Upper lobe of left lung (tissue), 6 donors: ENCODE data around the gene SLC17A2. TPM values are rescaled to one million over a fixed set of nuclear protein-coding genes. Genes with fewer than 3 reads are reported as not detected.

ENCODE experiments used
- ATAC-seq, 2 donors: fragments of 200-7000 bp; cut with Tn5 transposase; one replicate each; pipeline ENCODE4 v1.9.1; 2022; ENCODE audit warnings: mild to moderate bottlenecking in 2 of 2, moderate library complexity in 2 of 2; ENCODE audit not compliant: low FRiP score in 2 of 2
- DNase-seq, 2 donors: peaks; one replicate each; pipeline ENCODE4 v3.0.0-alpha.2; 2019 to 2020
- H3K27ac ChIP-seq, 4 donors: fragments of 200-600 bp; sonication (generic); one replicate each; pipeline ENCODE4 v1.5.1; 2016 to 2019
- H3K27me3 ChIP-seq, 4 donors: fragments of 200-600 bp; sonication (generic); one replicate each; pipeline ENCODE4 v1.5.1; 2017 to 2019
- H3K36me3 ChIP-seq, 4 donors: fragments of 200-600 bp; sonication (generic); one replicate each; pipeline ENCODE4 v1.5.1; 2016 to 2019
- H3K4me1 ChIP-seq, 4 donors: fragments of 200-600 bp; sonication (generic); one replicate each; pipeline ENCODE4 v1.5.1; 2018 to 2019
- H3K4me3 ChIP-seq, 4 donors: fragments of 200-600 bp; sonication (generic); one replicate each; pipeline ENCODE4 v1.5.1; 2017 to 2019; ENCODE audit warnings: mild to moderate bottlenecking in 2 of 4, moderate library complexity in 1 of 4
- H3K9me3 ChIP-seq, 4 donors: fragments of 200-600 bp; sonication (generic); one replicate each; pipeline ENCODE4 v1.5.1; 2018 to 2019
- EP300 ChIP-seq, 4 donors: sonication (generic); formaldehyde crosslinking; IDR thresholded peaks; one replicate each; pipeline ENCODE4 v1.5.1; 2017; ENCODE audit warnings: antibody characterized with exemption in 4 of 4, control low read depth in 2 of 4
- POLR2A ChIP-seq, 4 donors: fragments of 450-650 bp; IDR thresholded peaks; one replicate each; pipeline ENCODE4 v1.5.1; 2016 to 2017; ENCODE audit warnings: antibody characterized with exemption in 4 of 4, mild to moderate bottlenecking in 2 of 4
- POLR2AphosphoS5 ChIP-seq, 2 donors: sonication (generic); formaldehyde crosslinking; IDR thresholded peaks; one replicate each; pipeline ENCODE4 v1.5.1; 2017; ENCODE audit warnings: antibody characterized with exemption in 2 of 2
- WGBS, 2 donors: methylation state at CpG; one replicate each; pipeline ENCODE4 v1.1.5; 2017 to 2018; 5-methylcytosine and 5-hydroxymethylcytosine counted together
- total RNA-seq, 6 donors: library from RNA; depleted of rRNA in 4 of 6; stranded (reverse); fragments of >200 nt in 4 of 6; gene quantifications; one replicate each; pipeline versions ENCODE4 v1.1.0 to v1.2.1, GENCODE V29; 2016 to 2021
- TF ChIP-seq, protein P1 (sequence below), 6 experiments: fragments of 450-650 bp in 4 of 6; fragments of 200-600 bp in 2 of 6; sonication (generic) in 2 of 6; IDR thresholded peaks; one replicate each; pipeline ENCODE4 v1.5.1; 2016 to 2019; ENCODE audit warnings: antibody characterized with exemption in 6 of 6
- donor health status: DM: no; HTN: no; CAD: no; lungs with moderate emphysema.
- donor health status: DM: no; HTN: yes; CAD: no; lungs with severe emphysema.

Gene SLC17A2
- total RNA-seq, 6 donors from 2014 or later = not detected

DNA sequence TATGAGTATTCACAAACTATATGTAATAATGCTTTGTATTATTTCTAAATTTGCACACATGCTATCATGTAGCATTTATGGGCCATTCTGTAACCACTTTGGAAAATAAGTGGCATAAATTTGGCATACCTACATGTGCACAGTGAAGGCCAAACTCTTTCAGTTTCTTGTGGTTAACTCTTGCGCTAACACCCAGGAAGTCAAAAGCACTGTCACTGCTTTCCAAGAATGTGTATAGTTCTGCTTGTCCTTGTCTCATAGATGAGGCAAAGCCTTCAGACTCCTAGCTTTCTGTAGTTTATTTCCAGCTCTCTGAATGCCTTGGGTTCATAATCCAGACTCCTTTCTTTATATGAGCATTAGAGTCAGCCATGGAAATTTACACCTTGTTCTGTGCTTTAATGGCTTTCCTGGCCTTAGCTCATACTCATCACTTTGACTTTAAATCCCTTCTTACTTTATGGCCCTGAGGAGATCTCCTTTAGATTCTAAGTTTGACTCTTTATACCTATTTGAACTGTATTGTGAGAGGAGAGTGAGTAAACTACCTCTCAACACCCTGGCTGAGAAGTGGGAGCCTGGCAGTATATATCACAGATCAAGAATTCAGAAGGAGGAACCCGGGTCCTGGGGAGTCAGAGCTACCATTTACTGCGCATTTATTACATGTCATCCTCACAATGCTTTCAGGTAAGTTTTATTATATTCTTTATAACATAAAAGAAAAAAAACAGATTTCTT, 55.5 kb downstream of the SLC17A2 start:
- ATAC-seq = no peak
- no peak overlapping the region for H3K4me3 ChIP-seq
- 76 to 78% methylated on average over 3 of the region's 3 CpGs for WGBS, 2 donors
- H3K9me3 ChIP-seq = no peaks in the 10 kb centered on the region
- no peak for DNase-seq
- no peaks in the 10 kb centered on the region for H3K4me1 ChIP-seq
- TF ChIP-seq POLR2A (IDR thresholded peaks at IDR 0.05) (no peak), EP300 (IDR thresholded peaks at IDR 0.05) (no peak), POLR2AphosphoS5 (IDR thresholded peaks at IDR 0.05) (no peak)
- TF ChIP-seq, protein P1, sequence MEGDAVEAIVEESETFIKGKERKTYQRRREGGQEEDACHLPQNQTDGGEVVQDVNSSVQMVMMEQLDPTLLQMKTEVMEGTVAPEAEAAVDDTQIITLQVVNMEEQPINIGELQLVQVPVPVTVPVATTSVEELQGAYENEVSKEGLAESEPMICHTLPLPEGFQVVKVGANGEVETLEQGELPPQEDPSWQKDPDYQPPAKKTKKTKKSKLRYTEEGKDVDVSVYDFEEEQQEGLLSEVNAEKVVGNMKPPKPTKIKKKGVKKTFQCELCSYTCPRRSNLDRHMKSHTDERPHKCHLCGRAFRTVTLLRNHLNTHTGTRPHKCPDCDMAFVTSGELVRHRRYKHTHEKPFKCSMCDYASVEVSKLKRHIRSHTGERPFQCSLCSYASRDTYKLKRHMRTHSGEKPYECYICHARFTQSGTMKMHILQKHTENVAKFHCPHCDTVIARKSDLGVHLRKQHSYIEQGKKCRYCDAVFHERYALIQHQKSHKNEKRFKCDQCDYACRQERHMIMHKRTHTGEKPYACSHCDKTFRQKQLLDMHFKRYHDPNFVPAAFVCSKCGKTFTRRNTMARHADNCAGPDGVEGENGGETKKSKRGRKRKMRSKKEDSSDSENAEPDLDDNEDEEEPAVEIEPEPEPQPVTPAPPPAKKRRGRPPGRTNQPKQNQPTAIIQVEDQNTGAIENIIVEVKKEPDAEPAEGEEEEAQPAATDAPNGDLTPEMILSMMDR (IDR thresholded peaks at IDR 0.05) = no peak
- no peak overlapping the region for H3K27ac ChIP-seq
- H3K36me3 ChIP-seq = no peaks in the 10 kb centered on the region
- no peaks in the 10 kb centered on the region for H3K27me3 ChIP-seq

DNA sequence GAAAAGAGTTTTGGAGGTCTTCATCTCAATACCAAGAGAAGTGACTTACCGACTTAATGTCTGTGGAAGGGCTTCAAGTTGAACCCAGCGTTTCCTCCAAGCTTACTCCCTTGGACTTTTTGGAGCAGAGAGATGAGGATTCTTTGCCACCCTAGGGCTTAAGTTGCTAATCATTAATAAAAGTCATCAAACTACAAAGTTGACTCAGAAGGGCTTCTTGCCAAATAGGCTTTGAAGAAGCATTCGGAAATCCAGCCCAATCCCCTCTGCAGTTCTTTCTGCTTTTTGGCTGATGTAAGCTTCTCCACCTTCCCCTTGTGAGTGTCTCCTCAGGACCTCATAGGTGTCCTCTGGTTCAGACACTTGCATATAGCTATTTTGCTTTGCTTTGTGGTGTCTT, 56.4 kb downstream of the SLC17A2 start, which contains the start of gene SLC17A3:
Gene SLC17A3, minus strand, starts transcription at position 126 of the 400 bp plus-strand sequence. CDS start 5,856 bp downstream, outside the sequence.
- DNase-seq (no peak), ATAC-seq (no peak)
- Histone ChIP-seq H3K36me3 (no peaks in the 10 kb centered on the region), H3K4me3 (no peak within 1 kb of the TSS), H3K4me1 (no peaks in the 10 kb centered on the region), H3K27ac (no peak within 1 kb of the TSS), H3K9me3 (no peaks in the 10 kb centered on the region), H3K27me3 (no peaks in the 10 kb centered on the region)
- no peak for TF ChIP-seq POLR2AphosphoS5 (IDR thresholded peaks at IDR 0.05)
- no peak for TF ChIP-seq POLR2A (IDR thresholded peaks at IDR 0.05)
- TF ChIP-seq, protein P1 (IDR thresholded peaks at IDR 0.05) = no peak
- TF ChIP-seq EP300 (IDR thresholded peaks at IDR 0.05) = no peak
- WGBS, 2 donors = 76 to 84% methylated on average over 3 of the region's 3 CpGs

DNA sequence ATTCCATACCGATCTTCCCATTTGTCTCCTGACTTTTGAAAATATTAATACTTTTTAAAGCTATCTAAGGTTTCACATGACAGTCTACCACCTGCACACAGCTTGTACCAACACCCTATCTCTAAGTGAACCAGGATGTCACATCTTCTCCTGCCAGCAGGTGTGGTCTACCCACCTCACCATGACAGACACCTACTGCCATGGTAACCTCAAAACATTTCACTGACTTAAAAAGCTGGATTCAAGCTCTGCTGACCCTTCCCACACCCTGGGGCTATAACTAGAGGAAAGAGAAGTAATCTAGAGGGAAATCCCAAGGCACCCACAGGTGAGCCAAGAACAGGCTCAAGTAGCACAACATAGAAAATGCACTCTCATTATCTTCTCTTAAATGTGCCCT, 57.7 kb downstream of the SLC17A2 start:
- H3K27ac ChIP-seq = no peak overlapping the region
- H3K9me3 ChIP-seq = no peaks in the 10 kb centered on the region
- TF ChIP-seq EP300 (IDR thresholded peaks at IDR 0.05) (no peak), POLR2A (IDR thresholded peaks at IDR 0.05) (no peak), POLR2AphosphoS5 (IDR thresholded peaks at IDR 0.05) (no peak)
- TF ChIP-seq, protein P1 (IDR thresholded peaks at IDR 0.05) = no peak
- no peaks in the 10 kb centered on the region for H3K4me1 ChIP-seq
- no peaks in the 10 kb centered on the region for H3K36me3 ChIP-seq
- ATAC-seq (no peak), DNase-seq (no peak)
- no peaks in the 10 kb centered on the region for H3K27me3 ChIP-seq
- WGBS, 2 donors = 100% methylated on average over 1 of the region's 1 CpG
- H3K4me3 ChIP-seq = no peak overlapping the region

DNA sequence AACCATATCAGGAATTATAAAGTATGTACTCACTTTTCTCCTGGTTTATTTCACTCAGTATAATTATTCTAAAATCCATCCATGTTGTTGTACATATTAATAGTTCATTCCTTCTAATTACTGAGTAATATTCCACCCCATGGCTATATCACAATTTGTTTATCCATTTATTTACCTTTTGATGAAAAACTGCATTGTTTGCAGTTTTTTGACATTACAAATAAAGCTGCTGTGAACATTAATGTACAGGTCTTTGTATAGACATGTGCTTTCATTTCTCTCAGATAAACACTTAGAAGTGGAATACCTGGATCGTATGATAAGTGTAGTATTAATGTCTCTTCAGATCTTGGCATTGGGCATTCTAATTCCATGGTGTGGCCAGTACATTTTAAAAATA, 60.7 kb downstream of the SLC17A2 start:
- no peaks in the 10 kb centered on the region for H3K36me3 ChIP-seq
- H3K27me3 ChIP-seq = no peaks in the 10 kb centered on the region
- TF ChIP-seq POLR2AphosphoS5 (IDR thresholded peaks at IDR 0.05) (no peak), EP300 (IDR thresholded peaks at IDR 0.05) (no peak)
- TF ChIP-seq, protein P1 (IDR thresholded peaks at IDR 0.05) = no peak
- H3K4me3 ChIP-seq = no peak overlapping the region
- H3K4me1 ChIP-seq = no peaks in the 10 kb centered on the region
- H3K27ac ChIP-seq = no peak overlapping the region
- 32 to 86% methylated on average over 1 of the region's 1 CpG for WGBS, 2 donors
- ATAC-seq = no peak
- DNase-seq = no peak
- H3K9me3 ChIP-seq = no peaks in the 10 kb centered on the region
